ENCODE results near the gene DYNLT5. TPM values are rescaled to one million over a fixed set of nuclear protein-coding genes. Genes with fewer than 3 reads are reported as not detected.

The DYNLT5 gene
- total RNA-seq, 1 experiment from 2014 or later, result not detected

DNA sequence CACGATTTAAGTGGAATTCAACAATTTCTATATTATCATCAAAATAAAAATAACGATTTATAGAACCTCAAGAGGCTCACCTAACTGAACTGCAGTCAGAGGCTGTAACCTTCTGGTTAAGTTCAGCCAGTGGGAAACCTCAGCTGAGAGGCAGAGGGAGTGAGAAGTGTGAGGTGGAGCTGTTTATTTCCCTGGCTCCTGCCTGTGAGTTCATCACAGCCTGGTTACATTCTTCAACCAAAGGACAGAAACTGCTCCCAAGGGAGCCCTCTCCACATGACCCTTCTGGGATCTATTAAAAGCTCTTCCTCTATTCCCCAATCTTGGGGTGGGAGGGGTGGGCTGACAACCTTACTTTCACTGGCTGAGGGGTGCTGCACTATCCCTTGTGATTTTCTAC is 22.2 kb downstream of the DYNLT5 start:
- intact Hi-C loops (cut with micrococcal nuclease; ENCODE audit: unreplicated experiment), result no loop called here
- no peaks in the 10 kb centered on the region for H3K9me3 ChIP-seq (ENCODE audit: control insufficient read depth, insufficient read depth, low read depth, low read length)
- TF ChIP-seq, protein P1, sequence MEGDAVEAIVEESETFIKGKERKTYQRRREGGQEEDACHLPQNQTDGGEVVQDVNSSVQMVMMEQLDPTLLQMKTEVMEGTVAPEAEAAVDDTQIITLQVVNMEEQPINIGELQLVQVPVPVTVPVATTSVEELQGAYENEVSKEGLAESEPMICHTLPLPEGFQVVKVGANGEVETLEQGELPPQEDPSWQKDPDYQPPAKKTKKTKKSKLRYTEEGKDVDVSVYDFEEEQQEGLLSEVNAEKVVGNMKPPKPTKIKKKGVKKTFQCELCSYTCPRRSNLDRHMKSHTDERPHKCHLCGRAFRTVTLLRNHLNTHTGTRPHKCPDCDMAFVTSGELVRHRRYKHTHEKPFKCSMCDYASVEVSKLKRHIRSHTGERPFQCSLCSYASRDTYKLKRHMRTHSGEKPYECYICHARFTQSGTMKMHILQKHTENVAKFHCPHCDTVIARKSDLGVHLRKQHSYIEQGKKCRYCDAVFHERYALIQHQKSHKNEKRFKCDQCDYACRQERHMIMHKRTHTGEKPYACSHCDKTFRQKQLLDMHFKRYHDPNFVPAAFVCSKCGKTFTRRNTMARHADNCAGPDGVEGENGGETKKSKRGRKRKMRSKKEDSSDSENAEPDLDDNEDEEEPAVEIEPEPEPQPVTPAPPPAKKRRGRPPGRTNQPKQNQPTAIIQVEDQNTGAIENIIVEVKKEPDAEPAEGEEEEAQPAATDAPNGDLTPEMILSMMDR (IDR thresholded peaks at IDR 0.05), result no peak
- TF ChIP-seq POLR2AphosphoS5 (IDR thresholded peaks at IDR 0.05; ENCODE audit: low read depth, low read length), result no peak
- no peak for TF ChIP-seq TCF7L2 (IDR thresholded peaks at IDR 0.05; ENCODE audit: low read depth, low read length)
- TF ChIP-seq, protein P2, sequence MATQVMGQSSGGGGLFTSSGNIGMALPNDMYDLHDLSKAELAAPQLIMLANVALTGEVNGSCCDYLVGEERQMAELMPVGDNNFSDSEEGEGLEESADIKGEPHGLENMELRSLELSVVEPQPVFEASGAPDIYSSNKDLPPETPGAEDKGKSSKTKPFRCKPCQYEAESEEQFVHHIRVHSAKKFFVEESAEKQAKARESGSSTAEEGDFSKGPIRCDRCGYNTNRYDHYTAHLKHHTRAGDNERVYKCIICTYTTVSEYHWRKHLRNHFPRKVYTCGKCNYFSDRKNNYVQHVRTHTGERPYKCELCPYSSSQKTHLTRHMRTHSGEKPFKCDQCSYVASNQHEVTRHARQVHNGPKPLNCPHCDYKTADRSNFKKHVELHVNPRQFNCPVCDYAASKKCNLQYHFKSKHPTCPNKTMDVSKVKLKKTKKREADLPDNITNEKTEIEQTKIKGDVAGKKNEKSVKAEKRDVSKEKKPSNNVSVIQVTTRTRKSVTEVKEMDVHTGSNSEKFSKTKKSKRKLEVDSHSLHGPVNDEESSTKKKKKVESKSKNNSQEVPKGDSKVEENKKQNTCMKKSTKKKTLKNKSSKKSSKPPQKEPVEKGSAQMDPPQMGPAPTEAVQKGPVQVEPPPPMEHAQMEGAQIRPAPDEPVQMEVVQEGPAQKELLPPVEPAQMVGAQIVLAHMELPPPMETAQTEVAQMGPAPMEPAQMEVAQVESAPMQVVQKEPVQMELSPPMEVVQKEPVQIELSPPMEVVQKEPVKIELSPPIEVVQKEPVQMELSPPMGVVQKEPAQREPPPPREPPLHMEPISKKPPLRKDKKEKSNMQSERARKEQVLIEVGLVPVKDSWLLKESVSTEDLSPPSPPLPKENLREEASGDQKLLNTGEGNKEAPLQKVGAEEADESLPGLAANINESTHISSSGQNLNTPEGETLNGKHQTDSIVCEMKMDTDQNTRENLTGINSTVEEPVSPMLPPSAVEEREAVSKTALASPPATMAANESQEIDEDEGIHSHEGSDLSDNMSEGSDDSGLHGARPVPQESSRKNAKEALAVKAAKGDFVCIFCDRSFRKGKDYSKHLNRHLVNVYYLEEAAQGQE (IDR thresholded peaks at IDR 0.05; ENCODE audit: insufficient read depth in 1 of 2, low read depth in 2 of 2, low read length in 1 of 2), result no peak
- TF ChIP-seq SIN3A (IDR thresholded peaks at IDR 0.05; ENCODE audit: borderline replicate concordance, insufficient read depth, low read depth, low read length), result no peak
- POLR2A ChIA-PET, result no interaction called here
- H3K4me3 ChIP-seq (ENCODE audit: low read depth in 2 of 2, low read length in 2 of 2), result no peak overlapping the region
- no TSS peak for BruUV-seq (replicated peaks)
- CTCF ChIA-PET, result no interaction called here
- DNase-seq (ENCODE audit: low read depth, low spot score) (no peak), ATAC-seq (no peak)
- in situ Hi-C loops (cut with HindIII; ENCODE audit: low pct_unique_long_range_greater_than_20kb, low sequenced_read_pairs), result no loop called here
- H3K4me1 ChIP-seq (ENCODE audit: control insufficient read depth, insufficient read depth, low read length), result no peaks in the 10 kb centered on the region
- no peaks in the 10 kb centered on the region for H3K36me3 ChIP-seq (ENCODE audit: control insufficient read depth, insufficient read depth, low read length)
- peaks cover 2% of the 10 kb centered on the region; the same call in 1 of the 2 replicates for H3K27me3 ChIP-seq (ENCODE audit: control insufficient read depth, insufficient read depth, low read length)
- H3K27ac ChIP-seq (ENCODE audit: low read length), result no peak overlapping the region

- no peak overlapping the region for H3K27ac ChIP-seq (ENCODE audit: low read length)
- TF ChIP-seq, protein P2 (IDR thresholded peaks at IDR 0.05; ENCODE audit: insufficient read depth in 1 of 2, low read depth in 2 of 2, low read length in 1 of 2), result no peak
- TF ChIP-seq POLR2AphosphoS5 (IDR thresholded peaks at IDR 0.05; ENCODE audit: low read depth, low read length) (no peak), TCF7L2 (IDR thresholded peaks at IDR 0.05; ENCODE audit: low read depth, low read length) (no peak), SIN3A (IDR thresholded peaks at IDR 0.05; ENCODE audit: borderline replicate concordance, insufficient read depth, low read depth, low read length) (no peak)
- TF ChIP-seq, protein P1 (IDR thresholded peaks at IDR 0.05), result no peak
- ChIA-PET CTCF (no interaction called here), POLR2A (no interaction called here)
- no peaks in the 10 kb centered on the region for H3K36me3 ChIP-seq (ENCODE audit: control insufficient read depth, insufficient read depth, low read length)
- BruUV-seq (replicated peaks), result no TSS peak
- no peaks in the 10 kb centered on the region for H3K9me3 ChIP-seq (ENCODE audit: control insufficient read depth, insufficient read depth, low read depth, low read length)
- DNase-seq (ENCODE audit: low read depth, low spot score) (no peak), ATAC-seq (no peak)
- H3K4me1 ChIP-seq (ENCODE audit: control insufficient read depth, insufficient read depth, low read length), result no peaks in the 10 kb centered on the region
- H3K4me3 ChIP-seq (ENCODE audit: low read depth in 2 of 2, low read length in 2 of 2), result no peak overlapping the region
- in situ Hi-C loops (cut with HindIII; ENCODE audit: low pct_unique_long_range_greater_than_20kb, low sequenced_read_pairs), result no loop called here
- intact Hi-C loops (cut with micrococcal nuclease; ENCODE audit: unreplicated experiment), result no loop called here
- peaks cover 2% of the 10 kb centered on the region; the same call in 1 of the 2 replicates for H3K27me3 ChIP-seq (ENCODE audit: control insufficient read depth, insufficient read depth, low read length)
Observed at GRCh38 chr1:66775646-66776045, 23.4 kb downstream of the DYNLT5 start.

All from Panc1 (cell line).